ENCODE data around the gene CFAP46.
"Not testable (repeated sequence)": the region's sequence is repeated elsewhere in the genome, so short reads cannot be mapped to it uniquely, and the experiment has no call there.

The CFAP46 gene

DNA sequence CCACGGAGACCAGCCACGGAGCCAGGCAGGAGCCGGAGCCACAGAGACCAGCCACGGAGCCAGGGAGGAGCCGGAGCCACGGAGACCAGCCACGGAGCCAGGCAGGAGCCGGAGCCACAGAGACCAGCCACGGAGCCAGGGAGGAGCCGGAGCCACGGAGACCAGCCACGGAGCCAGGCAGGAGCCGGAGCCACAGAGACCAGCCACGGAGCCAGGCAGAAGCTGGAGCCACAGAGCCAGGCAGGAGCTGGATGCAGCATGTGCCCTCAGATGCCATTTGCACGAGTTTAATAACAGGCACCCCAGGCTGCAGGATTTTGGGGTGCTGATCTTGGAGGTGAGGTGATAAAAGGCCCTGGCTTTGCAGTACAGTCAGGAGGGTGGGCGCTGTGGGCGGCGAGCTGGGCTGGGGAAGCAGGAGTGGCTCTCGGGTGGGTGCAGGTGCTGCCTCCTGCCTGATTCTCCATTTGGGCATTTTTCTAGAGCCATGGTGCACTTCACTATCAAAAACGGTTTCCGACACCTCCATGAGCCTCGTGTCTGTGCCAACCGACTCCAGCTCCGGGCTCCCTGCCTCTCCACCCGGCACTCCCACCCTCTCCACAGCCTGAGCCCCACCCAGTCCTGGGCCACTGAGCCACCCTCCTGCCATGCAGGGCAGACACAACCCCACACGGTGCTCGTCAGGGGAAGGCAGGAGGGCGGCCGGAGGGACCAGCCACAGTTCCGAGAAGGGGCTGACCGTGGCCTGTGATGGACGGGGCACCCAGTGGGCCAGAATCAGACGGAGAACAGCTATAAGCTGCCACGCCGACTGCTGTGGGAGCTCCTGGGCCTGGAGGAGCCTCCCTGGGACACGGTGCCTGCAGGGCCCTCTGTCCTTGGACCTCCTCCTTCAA, 115.6 kb downstream of the CFAP46 start:
- no peak for DNase-seq (ENCODE audit: low read depth)

DNA sequence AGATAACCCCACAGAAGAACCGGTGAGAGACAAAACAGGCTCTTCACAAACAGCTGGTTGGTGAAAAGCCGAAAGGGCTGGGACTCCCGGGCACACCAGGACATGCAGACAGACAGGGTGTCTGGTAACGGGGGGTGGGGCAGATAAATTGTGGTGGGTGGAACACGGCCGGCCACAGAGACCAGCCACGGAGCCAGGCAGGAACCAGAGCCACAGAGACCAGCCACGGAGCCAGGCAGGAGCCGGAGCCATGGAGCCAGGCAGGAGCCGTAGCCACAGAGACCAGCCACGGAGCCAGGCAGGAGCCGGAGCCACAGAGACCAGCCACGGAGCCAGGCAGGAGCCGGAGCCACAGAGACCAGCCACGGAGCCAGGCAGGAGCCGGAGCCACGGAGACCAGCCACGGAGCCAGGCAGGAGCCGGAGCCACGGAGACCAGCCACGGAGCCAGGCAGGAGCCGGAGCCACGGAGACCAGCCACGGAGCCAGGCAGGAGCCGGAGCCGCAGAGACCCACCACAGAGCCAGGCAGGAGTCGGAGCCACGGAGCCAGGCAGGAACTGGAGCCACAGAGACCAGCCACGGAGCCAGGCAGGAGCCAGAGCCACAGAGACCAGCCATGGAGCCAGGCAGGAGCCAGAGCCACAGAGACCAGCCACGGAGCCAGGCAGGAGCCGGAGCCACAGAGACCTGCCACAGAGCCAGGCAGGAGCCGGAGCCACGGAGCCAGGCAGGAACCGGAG, 116.4 kb downstream of the CFAP46 start:
- not testable (repeated sequence) for DNase-seq (ENCODE audit: low read depth)

DNA sequence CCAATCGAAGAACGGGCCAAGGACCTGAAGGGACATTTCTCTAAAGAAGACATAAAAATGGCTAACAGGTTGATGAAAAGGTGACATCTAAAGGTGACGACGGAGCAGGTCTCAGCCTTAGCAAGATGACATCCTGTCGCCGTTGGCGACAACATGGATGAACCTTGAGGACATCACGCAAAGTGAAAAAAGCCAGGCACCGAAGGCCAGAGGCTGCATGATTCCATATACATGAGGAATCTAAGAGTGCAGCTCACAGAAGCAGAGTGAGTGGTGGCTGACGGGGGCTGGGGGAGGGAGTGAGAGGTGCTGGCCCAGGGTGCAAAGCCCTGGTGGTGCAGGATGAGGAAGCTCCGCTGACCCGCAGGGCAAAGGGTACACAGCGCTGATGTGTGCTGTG, 122.3 kb downstream of the CFAP46 start:
- no peak for DNase-seq (ENCODE audit: low read depth)

DNA sequence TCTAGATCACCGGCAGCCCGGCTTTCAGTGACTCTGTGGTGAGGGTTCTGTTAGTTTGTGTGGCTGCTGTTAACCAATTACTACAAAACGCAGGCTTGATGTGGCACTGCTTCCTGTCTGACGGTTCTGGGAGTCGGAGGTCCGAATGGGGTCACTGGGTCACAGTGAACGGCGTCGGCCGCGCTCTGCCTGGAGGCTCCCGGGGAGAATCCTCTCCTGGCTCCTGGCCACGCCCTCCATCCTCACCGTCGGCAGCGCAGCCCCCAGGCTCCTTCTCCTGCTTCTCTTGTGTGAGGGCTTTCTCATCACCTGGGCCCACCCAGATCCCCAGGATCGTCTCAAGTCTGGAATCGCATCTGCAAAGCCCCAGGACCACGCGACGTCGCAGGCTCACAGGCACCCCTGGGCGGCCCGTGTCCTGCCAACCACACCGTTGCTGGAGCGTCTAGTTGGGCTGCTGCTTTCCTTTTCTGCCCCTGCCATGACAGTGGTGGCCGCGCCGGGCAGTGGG, 124.6 kb downstream of the CFAP46 start:
- no peak for DNase-seq (ENCODE audit: low read depth)

DNA sequence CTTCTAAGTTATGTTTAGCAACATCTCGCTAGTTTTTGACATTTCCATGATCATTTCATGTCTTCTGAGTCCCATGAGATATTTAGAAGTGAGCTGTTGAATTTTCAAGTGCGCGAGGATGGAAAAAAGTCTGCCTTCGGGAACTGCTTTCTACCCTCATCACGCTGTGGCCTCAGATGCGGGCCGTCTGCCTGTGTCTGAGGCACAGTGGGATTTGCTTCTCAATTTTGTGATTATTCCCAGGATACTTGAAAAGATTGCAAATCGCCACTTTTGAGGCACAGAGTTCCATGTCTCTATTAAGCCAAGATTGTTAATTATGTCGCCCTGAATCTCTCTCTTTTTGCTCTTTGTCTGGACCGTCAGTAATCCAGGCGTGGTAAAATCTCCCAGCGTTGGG, 125.7 kb downstream of the CFAP46 start:
- no peak for DNase-seq (ENCODE audit: low read depth)

DNA sequence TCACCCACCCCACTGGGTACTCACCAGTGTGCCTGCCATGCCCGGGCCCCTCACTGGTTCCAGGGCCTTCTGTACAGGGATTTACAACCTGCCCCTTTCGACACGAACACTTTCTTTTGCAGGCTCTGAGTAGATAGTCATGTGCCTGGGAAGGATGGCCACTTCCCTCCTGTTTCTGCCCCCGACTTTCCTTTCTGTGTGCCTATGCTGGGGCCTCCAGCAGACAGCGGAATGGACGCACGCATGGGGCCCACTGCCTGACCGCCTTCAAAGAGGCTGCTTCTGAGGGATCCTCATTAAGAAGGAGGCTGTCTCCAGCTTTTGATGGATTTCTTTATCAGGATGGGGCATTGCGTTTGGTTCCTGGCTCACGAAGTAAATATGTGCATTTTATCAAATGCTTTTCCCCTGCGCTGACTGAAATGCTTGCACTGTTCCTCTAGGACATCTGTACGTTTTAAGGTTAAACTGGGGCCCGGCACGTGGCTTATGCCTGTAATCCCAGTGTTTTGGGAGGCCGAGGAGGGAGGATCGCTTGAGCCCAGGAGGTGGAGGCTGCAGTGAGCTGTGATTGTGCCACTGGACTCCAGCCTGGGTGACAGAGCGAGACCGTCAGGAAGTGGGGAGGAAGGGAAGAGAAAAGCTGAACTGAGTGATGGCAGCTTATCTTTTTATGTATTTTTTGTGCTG, 127.1 kb downstream of the CFAP46 start:
- DNase-seq (ENCODE audit: low read depth) = no peak

DNA sequence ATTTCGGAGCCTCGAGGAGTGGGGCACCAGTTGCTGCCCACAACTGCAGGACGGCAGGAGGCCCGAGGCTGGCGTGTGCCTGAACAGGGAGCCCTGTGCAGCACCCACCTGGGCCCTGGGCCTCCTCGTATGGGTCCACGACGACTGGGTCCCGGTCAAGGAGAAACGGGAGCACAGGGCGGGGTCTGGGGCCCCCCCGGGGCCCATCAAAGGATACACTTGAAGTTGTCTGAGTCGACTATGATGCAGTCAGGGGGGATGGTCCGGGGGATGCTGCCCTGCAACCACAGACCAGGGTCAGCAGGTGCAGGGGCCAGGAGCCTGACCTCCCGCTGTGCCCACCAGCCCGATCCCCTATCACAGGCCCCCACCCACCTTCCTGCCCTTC, 127.9 kb downstream of the CFAP46 start:
- no peak for DNase-seq (ENCODE audit: low read depth)

DNA sequence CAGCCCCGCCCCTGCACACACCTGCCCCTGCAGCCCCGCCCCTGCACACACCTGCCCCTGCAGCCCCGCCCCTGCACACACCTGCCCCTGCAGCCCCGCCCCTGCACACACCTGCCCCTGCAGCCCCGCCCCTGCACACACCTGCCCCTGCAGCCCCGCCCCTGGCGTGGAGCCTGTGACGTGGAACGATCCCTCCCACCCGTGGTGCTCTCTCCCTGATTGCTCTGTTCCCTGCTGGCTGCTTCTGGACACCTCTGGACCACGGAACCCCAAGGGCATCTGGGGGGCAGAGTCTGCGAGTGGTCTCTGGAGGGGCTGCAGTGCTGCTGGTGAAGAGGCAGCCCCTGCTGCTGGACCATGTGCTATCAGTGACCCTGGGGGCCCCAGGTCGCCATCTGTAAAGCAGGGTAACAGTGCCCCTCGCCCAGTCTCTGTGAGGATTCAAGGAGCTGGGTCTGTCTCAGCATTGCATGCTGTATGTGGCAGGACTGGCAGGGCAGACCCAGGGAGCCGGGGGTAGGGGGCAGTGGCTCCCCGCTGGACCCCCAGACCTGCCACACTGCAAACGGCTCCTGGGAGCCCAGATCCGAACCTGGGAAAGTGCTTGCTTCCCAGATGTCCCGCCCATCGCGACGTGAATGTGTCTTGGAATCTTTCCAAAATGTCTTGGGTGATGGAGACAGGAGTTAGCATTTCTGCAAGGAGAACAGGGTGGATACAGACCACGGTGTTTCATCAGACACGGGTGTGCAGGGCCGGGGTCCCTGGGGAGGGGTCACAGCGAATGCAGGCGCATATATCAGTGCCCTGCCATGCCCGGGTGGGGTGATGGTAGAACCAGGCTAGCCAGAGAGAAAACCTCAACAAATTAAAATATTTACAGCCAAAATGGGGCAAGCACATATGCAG, 128.6 kb downstream of the CFAP46 start:
- no peak for DNase-seq (ENCODE audit: low read depth)

DNA sequence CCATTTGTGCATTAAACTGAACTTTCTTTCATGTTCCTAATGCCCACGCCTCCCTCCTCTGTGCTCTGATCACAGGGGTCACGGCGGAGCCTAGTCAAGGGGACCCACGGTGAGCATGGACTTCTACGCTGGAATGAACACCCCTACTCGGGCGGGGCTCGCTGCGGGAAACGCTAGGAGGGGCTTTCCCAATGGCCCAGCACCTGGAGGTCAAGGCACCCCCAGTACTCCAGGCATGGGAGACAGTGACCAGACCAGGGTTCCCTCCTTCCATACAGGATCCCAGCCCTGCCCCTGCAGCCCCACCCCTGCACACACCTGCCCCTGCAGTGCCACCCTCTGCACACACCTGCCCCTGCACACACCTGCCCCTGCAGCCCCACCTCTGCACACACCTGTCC, 129.4 kb downstream of the CFAP46 start:
- no peak for DNase-seq (ENCODE audit: low read depth)

DNA sequence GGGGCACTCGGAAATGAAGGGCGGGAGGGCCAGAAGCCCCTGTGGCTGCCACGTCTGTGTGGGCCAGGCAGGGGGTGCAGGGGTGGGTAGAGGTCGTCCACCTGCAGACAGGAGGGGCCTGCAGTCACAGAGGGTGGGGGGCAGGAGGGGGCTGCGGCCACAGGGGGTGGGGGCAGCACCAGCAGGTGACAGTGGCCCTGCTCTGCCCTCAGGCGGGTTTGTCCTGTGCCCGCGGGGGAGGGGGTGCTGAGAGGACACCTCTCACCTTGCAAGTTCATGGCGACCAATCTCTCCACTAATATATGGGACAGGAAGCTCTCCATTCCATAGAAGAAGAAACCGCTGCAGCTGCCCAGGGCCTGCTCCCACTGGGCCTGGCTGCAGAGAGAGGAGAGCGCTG, 129.8 kb downstream of the CFAP46 start:
- no peak for DNase-seq (ENCODE audit: low read depth)

DNA sequence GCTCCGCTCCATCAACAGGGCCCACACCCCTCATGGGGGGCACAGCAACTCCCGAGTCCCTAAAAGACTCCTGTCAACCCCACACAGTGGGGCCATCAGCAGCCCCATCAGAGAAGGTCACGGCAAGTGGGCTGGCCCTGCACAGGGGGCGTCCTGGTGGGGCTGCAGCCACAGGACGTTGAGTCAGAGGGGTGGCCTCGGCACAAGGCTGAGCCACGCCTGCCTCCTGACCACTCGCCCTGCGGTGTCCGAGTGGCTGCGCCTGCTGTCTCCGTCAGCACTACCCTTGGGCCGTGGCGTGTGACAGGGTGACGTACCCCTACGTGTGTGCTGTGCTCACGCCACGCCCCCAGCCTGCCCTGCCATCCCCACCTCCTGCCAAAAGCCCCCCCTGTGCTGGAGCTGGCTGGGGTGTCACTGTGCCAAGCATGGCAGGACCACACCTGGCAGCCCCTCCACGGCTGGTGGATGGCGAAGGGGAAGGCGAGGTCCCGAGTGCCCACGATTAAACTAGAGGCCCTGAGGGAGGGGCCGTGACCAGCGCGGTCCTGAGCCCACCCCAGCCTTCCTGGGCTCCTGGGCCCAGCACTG, 130.4 kb downstream of the CFAP46 start:
- DNase-seq (ENCODE audit: low read depth) = no peak

DNA sequence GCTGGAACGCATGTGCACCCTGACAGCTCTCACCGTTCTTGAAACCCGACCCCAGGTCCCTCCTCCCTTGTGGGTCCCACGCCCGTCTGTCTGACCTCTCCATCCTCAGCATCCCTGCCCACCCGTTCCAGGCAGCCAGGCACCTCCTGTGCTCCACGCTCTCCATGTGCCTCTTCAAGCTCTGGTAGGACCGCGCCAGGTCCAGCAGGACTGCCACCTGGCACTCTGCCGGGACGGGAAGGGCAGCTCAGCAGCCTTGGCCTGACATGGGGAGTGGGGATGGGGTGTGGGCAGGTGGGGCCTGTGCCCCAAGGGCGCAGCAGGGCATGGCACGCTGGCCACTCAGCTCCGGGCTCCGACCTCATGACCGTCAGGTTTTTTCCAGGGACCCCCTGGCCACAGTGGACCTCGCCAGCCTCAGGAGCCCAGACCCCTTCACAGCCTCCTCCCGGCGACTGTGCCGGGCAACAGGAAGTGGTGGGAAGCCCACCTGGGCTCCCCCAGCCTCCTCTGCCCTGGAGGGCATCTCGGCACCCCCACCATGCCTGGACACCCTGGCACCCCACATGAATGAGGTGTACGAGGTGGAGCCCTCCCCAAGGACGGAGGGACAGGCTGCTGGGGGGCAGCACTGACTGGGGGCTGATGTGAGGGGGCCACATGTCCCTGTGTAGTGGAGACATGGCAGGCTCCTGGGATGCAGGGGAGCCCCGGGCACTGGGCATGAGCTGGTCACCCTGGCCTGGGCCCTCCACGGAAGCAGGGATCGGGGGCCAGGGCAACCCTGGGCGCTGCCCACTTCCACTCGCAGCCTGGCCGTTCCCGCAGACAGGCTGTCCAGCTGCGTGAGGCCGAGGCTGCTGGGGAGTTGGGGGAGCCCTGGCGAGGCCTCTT, 131.3 kb downstream of the CFAP46 start:
- DNase-seq (ENCODE audit: low read depth) = no peak

DNA sequence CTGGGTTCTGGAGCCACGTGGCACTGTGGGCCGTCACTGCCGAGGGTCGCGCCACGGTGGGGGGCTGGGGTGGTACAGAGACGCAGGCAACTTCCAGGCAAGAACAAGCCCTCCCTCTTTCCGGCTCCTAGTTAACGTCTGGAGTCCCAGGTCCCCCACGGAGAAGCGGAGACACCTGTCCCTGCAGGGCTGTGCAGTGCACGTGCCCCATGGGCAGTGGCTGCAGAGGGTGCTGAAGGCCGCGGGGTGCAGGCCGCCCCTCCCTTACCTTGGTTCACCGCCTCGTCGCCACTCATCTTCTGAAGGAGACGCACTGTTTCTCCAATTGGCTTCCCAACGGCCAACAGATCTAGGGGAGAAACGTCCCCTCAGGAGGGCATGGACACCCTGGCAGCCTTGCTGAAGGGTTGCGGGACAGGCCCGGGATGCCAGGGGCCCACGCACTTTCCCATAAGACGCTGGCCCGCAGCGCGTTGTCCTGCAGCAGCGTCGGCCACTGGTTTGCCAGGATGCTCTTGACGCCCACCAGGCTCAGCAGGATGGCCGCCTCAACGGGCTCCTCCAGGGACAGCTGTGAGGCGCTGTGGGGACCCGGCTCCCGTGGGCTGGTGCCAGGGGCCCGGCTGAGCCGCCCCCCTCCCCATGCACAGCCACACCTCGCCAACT, 132.1 kb downstream of the CFAP46 start:
- DNase-seq (ENCODE audit: low read depth) = no peak

DNA sequence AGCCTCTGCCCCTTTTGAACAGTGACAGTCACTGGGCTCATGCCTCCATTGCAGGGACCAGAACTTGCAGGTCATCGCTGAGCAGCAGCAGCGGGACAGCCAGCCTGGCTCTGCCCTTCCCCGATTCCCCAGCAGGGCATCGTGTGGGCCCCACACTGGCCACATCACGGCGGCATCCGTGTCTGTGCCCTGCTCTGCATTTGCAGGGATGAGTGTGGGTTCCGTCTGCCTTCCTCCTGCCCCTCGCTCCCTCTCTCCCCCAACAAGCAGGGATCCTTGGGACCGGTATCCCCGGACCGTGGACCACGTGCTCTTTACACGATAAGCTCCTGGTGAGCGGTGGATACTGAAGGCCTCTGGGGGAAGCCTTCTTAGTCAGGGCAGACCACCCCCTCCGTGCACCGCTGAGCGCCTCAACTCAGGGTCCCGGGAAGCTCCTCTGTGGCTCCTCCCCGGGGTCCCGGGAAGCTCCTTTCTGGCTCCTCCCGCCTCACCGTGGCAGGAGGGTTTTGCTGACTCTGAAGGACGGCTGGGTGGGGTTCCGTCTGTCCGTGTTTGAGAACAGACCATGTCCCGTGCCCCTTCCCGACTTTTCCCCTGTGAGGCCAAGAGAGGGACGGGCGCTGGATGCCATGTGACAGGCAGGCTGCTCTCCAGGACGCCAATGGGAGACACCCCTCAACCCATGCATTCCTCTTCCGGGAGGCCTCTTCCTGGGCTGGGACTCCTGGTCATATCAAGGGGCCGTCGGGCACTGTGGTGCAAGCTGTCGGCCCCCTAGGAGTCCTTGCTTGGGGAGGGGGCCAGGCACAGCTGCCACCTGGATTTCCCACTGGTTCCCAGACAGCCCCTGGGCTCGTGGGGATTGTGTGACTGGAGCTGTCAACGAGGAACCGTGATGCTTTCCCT, 132.9 kb downstream of the CFAP46 start:
- no peak for DNase-seq (ENCODE audit: low read depth)

DNA sequence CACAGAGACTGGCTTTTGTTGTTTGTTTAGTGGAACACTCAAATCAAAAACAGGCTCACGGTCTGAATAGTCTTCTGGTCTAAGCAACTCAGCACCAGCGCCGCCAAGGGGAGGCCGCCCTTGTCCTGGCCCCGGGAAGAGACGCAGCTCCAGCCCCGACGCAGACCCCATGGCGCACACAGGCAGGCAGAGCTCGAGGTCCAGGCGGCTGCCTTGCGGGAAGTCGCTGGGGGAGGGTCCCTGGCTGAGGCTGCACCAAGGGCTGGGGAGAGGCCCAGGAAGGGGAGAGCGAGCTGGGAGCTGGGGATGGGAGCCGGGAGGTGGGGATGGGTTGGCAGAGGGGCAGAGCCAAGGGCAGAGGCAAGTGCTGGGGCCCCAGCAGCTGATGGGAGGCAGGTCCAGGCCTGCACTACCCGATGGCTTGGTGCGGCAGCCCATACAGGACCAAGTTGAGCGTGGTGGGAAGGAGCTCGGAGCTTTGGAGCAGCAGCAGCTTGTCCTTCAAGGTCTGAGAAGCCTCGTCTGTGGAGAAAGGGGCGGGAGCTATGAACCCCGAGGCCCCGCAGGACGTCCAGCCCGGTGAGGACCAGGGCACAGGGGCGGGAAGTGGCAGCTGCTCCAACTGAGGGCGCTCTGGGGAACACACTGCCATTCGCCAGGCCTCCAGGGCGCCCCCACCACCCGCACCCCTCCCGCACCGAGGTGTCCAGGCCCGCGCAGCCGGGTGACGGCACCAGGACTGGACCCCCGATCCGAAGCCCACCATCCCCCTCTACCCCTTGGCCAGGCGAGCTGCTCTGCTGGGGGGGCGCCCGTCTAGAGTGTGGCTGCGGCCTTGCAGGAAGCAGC, 133.8 kb downstream of the CFAP46 start:
- DNase-seq (ENCODE audit: low read depth) = no peak

DNA sequence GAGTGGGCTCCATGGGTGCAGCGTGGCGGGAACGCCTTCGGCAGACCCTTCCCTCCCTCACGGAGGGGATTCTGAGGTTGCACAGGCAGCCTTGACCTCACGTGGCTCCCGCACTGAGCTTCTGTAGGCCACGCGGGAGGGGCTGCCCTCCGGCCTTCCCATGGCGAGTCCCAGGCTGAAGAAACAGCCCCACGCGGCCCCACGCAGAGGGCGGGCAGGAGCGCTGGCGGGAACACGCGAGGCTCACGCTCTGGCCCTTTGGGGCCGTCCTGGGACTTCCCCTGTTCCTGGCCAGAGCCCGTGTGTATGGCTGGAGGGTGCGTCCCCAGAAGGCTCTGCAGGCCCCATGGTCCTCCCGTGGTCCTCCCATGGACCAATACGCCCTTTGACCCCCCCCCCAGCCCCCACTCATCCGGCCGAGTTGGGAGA, 134.7 kb downstream of the CFAP46 start:
- no peak for DNase-seq (ENCODE audit: low read depth)

DNA sequence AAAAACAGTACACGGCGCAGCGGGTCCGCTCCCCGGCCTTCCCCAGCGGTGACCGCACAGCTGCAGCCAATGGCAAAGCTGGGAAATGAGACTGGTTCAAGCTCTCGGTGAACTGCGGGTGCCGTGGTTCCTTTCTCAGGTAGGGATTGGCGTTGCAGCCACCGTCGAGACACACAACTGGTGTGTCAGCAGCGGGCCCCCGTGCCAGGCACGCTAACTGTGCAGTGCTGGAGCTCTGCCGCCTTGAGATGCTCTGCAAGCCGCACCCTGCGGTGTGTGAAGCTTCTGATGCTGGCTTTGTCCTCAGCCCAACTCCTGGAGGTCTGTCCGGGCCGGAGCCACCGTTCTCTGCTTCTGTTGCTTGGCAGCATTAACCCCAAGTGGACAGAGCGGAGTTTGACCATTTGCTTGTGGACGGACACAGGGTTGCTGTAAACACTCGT, 135.8 kb downstream of the CFAP46 start:
- no peak for DNase-seq (ENCODE audit: low read depth)
